ENCODE data around the gene ITPR3. TPM values are rescaled to one million over a fixed set of nuclear protein-coding genes. Genes with fewer than 3 reads are reported as not detected.

Gene ITPR3
- total RNA-seq, 2 donors from 2014 or later = 29.6 to 33.3 TPM

DNA sequence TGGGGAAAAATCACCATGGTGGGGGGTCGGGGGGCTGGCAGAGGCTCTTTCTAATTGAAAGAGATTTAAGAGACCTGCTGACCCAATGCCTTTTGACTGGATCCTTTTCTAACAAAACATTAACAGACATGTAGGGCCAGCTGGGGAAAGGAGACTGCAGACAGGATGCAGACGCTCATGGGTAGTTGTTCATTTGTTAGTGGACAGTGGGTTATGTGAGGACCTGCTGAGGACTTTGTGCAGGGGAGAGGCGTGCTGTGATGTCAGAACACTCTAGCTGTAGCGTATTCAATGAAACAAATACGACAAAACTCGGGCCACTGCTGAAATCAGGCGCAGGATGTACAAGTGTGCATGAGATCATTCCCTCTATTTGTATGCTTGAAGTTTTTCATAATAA is 124.4 kb downstream of the ITPR3 start:
- peaks cover 35% of the 10 kb centered on the region for H3K4me1 Mint-ChIP-seq
- H3K9me3 ChIP-seq (ENCODE audit: control insufficient read depth, low read length) = no peaks in the 10 kb centered on the region
- H3K27me3 ChIP-seq (ENCODE audit: control insufficient read depth, insufficient read depth, low read length, poor library complexity, severe bottlenecking) = no peaks in the 10 kb centered on the region
- WGBS, 2 experiments (ENCODE audit: insufficient coverage in 1 of 2, insufficient read length in 1 of 2) = 75 to 87% methylated on average over 6 to 7 of the region's 7 CpGs
- H3K9me3 Mint-ChIP-seq = no peaks in the 10 kb centered on the region
- H3K4me1 ChIP-seq (ENCODE audit: control insufficient read depth, insufficient read depth, low read length) = peaks cover 17% of the 10 kb centered on the region
- peaks cover 8% of the 10 kb centered on the region for H3K27me3 Mint-ChIP-seq (ENCODE audit: insufficient read depth)
- TF ChIP-seq, protein P1, sequence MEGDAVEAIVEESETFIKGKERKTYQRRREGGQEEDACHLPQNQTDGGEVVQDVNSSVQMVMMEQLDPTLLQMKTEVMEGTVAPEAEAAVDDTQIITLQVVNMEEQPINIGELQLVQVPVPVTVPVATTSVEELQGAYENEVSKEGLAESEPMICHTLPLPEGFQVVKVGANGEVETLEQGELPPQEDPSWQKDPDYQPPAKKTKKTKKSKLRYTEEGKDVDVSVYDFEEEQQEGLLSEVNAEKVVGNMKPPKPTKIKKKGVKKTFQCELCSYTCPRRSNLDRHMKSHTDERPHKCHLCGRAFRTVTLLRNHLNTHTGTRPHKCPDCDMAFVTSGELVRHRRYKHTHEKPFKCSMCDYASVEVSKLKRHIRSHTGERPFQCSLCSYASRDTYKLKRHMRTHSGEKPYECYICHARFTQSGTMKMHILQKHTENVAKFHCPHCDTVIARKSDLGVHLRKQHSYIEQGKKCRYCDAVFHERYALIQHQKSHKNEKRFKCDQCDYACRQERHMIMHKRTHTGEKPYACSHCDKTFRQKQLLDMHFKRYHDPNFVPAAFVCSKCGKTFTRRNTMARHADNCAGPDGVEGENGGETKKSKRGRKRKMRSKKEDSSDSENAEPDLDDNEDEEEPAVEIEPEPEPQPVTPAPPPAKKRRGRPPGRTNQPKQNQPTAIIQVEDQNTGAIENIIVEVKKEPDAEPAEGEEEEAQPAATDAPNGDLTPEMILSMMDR (conservative IDR thresholded peaks at IDR 0.05) = no peak
- H3K36me3 ChIP-seq (ENCODE audit: control insufficient read depth, insufficient read depth, low read length) = no peaks in the 10 kb centered on the region
- no peaks in the 10 kb centered on the region for H3K36me3 Mint-ChIP-seq (ENCODE audit: low read depth)
- H3K4me3 ChIP-seq (ENCODE audit: low read length) = no peak overlapping the region
- H3K27ac ChIP-seq (ENCODE audit: low read depth, low read length) = peak overlapping the region; percentile 71
- no peak overlapping the region for H3K9ac ChIP-seq (ENCODE audit: extremely low read depth, low read length, poor library complexity, severe bottlenecking)
- DNase-seq = no peak
- H3K27ac Mint-ChIP-seq = no peak overlapping the region
- H3K4me3 Mint-ChIP-seq = no peak overlapping the region

Small RNA genes within 50 kb of the gene (microRNA-seq; reads per million reads assigned to microRNA genes)
- gene MIR3934 (ENCODE audit: borderline microRNAs expressed) = 1.0 reads per million

Other genes starting within 250 kb of the ITPR3 start
- gene KIFC1, start 229.5 kb upstream of the ITPR3 start, total RNA-seq = 10 to 100 TPM; 56.6 to 94.3 TPM
- 10 to 100 TPM; 71.4 to 75.7 TPM for gene PHF1, start 210.3 kb upstream of the ITPR3 start, total RNA-seq
- 100 to 1,000 TPM; 198 to 219 TPM for gene CUTA, start 203.2 kb upstream of the ITPR3 start, total RNA-seq
- 10 to 100 TPM; 90.2 to 94.2 TPM for gene SYNGAP1, start 201.3 kb upstream of the ITPR3 start, total RNA-seq
- gene ZBTB9, start 166.7 kb upstream of the ITPR3 start, total RNA-seq = 10 to 100 TPM; 18.0 to 20.6 TPM
- 10 to 100 TPM; 39.9 to 41.2 TPM for gene BAK1, start 41.0 kb upstream of the ITPR3 start, total RNA-seq
- gene UQCC2, start 90.4 kb downstream of the ITPR3 start, total RNA-seq = 100 to 1,000 TPM; 120 to 174 TPM
- gene IP6K3, start 125.6 kb downstream of the ITPR3 start, total RNA-seq = not detected
- gene LEMD2, start 167.8 kb downstream of the ITPR3 start, total RNA-seq = 10 to 100 TPM; 62.0 to 75.8 TPM
- gene MLN, start 182.7 kb downstream of the ITPR3 start, total RNA-seq = not detected

All from endodermal cell (in vitro differentiated cells).